GM12874 (cell line): ENCODE results near the gene ARHGAP21.

ENCODE experiments used
- CTCF ChIP-seq: IDR thresholded peaks from 2 replicates; pipeline ENCODE4 v1.5.1; 2011; ENCODE audit warnings: low read depth, mild to moderate bottlenecking, control low read depth, low read length, moderate library complexity; ENCODE audit not compliant: insufficient read depth

The ARHGAP21 gene

GRCh38 chr10:24606021-24606420 lies 117.7 kb downstream of the ARHGAP21 start:
- TF ChIP-seq CTCF = no peak

GRCh38 chr10:24605141-24605540 lies 118.5 kb downstream of the ARHGAP21 start:
- TF ChIP-seq CTCF = no peak

- TF ChIP-seq CTCF = no peak
Observed at GRCh38 chr10:24603333-24603732, 120.4 kb downstream of the ARHGAP21 start.

- TF ChIP-seq CTCF = no peak
Observed at GRCh38 chr10:24597961-24598360, 125.7 kb downstream of the ARHGAP21 start.

GRCh38 chr10:24597426-24597825 lies 126.3 kb downstream of the ARHGAP21 start:
- no peak for TF ChIP-seq CTCF

GRCh38 chr10:24596217-24596930 lies 127.3 kb downstream of the ARHGAP21 start:
- TF ChIP-seq CTCF = no peak

GRCh38 chr10:24590697-24591457 lies 132.8 kb downstream of the ARHGAP21 start:
- TF ChIP-seq CTCF = no peak
